Measurements from ENCODE around the gene MRPL12.
"Not testable (repeated sequence)": the region's sequence is repeated elsewhere in the genome, so short reads cannot be mapped to it uniquely, and the experiment has no call there.

- TF ChIP-seq, protein P1, sequence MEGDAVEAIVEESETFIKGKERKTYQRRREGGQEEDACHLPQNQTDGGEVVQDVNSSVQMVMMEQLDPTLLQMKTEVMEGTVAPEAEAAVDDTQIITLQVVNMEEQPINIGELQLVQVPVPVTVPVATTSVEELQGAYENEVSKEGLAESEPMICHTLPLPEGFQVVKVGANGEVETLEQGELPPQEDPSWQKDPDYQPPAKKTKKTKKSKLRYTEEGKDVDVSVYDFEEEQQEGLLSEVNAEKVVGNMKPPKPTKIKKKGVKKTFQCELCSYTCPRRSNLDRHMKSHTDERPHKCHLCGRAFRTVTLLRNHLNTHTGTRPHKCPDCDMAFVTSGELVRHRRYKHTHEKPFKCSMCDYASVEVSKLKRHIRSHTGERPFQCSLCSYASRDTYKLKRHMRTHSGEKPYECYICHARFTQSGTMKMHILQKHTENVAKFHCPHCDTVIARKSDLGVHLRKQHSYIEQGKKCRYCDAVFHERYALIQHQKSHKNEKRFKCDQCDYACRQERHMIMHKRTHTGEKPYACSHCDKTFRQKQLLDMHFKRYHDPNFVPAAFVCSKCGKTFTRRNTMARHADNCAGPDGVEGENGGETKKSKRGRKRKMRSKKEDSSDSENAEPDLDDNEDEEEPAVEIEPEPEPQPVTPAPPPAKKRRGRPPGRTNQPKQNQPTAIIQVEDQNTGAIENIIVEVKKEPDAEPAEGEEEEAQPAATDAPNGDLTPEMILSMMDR (IDR thresholded peaks at IDR 0.05; ENCODE audit: borderline replicate concordance, extremely low read depth, low read length, poor library complexity, severe bottlenecking): not testable (repeated sequence)
- not testable (repeated sequence) for TF ChIP-seq EZH2 (IDR thresholded peaks at IDR 0.05; ENCODE audit: borderline replicate concordance, low read depth, low read length, severe bottlenecking)
These were observed 36.4 kb downstream of the MRPL12 start for GRCh38 chr17:81739593-81739992.
